GM19238 (cell line): ENCODE results near the gene NFIX.

Experiments
- DNase-seq: peaks from one replicate; pipeline ENCODE4 v3.0.0; 2011; ENCODE audit warnings: low spot score; ENCODE audit not compliant: insufficient read length

Gene NFIX

DNA sequence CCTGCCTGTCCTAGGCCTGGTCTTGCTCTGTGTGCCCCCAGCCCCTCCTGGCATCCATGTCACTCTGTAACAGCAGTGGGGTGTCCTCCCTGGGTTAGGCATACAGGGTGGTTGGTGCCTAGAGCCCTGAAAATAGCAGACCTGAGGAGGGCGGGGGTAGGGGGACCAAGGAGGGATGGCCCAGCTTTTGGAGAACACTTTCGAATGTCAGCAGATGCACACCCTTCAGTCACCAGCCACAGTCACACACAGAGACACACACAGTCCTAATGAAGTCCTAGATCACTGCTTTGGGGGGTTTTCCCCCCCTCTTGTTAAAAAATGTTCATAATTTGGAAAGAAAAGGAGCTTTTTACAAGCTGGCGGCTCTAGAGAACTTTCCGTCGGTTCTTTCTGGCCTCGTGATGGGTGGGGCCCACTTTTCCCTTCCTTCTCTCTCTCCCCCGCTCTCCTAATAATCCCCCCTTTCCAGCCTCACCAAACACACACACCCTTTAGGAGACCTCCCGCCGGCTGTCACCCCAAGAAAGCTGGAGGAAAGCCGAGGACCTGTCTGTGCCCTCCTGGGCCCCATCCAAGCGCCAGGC, 59.4 kb downstream of the NFIX start:
- DNase-seq = no peak

DNA sequence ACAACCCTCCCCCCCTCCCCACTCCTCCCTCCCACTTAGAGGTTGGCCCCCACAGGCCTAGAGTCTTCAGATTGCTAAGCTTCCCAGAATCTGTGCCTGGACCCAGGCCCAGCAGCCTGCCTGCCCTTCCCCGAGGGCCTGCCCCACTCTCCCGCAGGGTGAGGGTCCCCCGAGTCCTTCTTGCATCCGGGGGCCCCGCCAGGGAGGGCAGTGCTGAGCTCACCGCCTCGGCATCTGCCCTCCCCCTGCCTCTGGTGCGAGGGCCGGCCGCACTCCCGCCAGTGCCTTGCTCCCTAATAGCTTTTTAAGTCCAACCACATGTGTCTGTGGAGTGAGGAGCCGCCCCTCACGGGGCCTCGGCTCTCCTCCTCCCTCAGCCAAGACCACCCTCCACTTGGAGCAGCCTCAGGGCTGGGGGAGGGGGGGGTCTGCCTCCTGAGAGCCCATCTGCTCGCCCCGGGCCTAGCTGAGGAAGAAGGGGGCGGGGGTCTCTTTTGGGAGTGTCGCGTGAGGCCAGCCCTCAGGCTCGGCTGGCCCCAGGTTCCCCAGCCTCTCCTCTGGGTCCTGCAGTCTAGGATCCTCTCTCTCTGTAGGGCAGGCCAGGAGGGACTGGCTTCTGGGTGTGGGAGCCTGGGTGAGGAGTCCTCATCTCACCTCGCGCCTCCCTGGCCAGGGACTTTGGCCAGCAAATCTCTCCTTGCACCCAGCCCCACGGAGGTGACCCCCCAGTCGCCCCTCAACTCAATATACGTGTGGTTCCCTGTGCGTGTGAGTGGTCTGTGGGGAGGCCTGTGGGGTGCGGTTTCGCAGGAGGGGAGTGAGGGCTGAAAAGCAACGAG, 60.2 kb downstream of the NFIX start:
- DNase-seq = no peak

DNA sequence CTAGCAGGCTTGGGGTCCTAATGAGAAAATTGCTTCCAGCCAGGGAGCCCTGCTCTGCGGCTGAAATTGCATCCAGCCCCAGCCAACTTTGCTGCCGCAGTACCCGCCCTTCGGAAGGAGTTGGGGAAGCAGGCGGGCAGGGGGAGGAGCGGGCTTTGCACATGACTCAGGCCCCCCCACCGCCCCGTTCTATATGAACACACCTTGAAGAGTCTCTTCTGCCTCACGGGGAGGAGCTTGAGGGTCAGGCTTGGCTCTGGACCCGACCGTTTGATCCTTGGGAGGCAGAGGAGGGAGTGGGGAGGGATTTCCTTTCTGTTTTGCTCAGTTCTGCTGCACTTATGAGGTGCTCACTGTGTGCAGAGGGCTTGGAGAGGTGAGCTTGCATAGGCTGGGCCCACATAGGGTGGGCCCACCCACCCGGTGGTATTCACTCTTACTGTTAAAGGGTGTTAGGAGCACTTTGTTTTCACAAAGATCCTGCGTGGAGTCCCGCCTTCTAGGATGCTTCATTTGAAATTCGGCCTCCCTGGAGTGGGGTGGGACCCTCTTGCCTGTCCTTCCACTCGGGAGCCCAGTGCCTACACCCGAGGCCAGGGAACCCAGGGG, 60.9 kb downstream of the NFIX start:
- DNase-seq = no peak

DNA sequence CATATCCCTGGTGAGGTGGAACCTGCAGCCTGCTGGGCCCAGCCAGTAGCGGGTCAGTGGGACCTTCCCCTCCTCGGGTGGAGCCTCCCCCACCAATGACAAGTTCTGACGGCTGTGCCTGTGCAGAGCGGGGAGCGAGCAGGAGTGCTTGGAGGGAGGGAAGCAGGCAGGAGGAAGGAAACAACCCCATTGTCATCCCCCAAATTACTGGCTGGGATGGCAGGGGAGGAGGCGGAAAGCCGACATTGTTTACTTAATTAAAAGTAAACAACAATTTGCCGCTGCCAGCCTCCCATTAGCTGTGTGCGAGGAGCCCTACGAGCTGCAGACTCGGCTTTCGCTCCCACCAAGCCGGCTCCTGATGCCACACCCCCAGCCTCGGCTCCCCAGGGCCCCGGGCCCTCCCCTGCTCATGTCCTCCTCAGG, 61.9 kb downstream of the NFIX start:
- DNase-seq = no peak

DNA sequence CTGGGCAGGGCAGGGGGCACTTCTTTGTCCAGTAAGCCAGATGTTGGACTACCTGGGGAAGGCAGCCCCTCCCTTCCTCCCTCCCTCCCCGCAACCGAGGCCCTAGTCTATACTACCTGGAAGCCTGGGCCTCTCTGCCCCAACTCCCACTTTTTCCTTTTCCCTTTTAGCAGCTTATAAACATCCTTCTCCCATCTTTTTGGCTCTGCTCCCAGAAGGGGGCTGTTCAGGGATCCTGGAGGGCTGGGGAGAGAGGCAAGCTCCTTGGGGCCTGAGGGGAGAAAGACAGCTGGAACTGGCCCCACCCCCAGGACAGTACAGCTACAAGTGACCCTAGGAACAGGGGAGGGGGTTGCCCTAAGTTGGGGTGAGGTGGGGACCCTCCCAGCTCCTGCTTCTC, 62.5 kb downstream of the NFIX start:
- DNase-seq = no peak

DNA sequence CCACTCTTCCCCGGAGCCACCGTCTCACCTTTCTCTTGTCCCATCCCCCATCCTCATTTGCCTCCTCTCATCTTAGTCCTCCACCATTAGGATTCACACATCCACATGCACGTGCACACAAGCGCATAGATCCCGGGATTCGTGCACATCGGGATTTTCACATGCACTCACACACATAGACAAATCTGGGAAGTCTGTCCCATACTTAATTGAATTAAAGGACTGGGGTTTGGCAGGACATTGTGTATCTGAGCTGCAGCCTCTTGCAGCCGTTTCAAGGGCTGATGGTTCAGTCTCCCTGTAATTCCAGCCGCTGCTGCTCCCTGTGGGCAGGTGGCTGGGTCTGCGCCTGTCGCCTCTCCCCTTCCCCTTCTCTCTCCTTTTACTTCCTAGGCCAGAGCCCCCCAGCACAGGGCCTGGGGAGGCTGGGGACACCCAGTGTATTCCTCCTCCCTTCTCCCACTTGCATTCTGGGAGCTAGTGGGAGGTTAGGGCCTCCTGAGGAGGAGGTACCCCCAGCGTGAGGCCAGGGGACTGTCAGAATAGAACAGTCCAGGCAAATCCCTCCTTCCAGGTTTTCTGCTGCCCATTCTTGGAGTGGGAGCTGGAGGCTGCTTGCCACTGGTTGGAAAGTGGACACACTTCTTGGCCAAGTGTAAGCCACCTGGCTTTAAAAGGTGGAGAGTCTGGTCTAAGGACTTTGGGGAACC, 63.8 kb downstream of the NFIX start:
- no peak for DNase-seq

DNA sequence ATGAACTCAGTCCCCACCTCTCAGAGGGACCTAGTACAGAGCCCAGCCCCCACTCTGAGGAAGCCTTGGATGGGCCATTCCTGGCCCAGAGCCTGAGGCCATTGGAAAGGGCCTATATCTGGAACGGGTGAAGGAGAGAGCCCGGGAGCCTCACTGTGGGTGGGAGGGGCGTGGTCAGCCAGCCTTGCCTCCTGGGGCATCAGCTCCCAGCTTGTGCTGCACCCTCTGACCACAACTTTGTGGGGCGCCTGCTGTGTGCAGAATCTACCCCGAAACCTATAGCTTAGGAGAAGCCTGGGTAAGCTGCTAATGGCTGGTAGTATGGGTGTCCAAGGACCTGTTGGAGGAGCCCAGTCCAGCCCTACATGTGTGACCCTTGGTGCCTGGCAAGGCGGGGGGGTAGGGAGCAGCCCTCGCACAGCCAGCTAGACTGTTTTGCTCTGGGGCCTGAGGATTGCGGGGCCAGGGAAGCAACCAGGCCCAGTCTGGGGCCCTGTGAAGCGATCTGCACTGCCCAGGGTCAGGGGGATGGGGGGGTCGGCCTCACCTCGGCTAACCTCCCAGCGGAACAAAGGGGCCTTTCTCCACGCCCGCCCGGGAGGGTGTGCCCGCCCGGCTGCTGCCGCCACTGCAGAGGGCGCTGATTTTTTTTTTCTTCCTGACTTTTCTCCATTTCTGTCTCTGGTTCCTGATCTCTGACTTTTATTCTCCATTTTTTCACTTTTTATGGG, 65.1 kb downstream of the NFIX start:
- DNase-seq = no peak

DNA sequence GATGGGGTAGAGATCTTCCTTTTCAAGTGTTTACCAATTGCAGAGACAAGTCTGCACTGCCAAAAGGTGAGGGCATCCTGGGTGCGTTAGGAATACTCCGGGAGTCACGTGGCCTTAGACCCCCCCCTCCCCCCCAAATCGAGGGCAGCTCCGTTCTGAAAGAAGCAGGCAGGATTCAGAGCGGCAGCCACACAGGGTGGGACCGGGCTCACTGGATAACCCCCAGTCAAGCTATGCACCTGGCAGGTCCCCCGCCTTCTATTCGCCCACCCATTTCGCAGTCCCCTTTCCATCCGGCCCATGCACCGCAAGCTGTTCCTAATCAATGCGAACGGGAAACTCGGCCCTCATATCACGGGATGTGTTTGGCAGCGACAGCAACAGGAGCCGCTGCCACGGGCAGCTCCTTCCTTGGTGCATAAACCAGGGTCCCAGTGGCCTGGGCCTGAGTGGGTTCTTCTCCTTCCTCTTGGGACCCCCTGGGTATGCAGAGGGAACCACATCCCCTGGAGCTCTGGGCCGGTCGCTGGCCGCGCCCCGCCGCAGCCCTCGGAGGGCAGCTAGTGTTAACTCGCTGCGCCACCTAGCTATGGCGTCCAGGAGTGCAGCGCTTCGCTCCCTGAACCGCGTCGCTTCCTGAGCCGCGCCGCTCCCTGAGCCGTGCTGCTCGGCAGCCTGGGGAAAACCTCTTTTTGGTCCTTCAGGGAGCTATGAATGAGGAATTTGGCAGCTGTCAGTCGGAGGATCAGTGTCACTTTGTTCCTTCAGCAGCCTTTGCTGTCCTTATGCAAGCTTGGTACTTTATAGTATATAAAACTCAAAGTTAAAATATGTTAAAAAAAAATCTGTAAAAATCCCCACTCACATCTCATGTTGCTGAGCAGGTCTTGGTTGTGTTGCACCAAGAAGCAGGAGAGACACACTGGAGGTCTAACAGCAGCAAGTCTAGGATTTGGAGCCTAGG, 66.0 kb downstream of the NFIX start:
- DNase-seq = peak; percentile 88

DNA sequence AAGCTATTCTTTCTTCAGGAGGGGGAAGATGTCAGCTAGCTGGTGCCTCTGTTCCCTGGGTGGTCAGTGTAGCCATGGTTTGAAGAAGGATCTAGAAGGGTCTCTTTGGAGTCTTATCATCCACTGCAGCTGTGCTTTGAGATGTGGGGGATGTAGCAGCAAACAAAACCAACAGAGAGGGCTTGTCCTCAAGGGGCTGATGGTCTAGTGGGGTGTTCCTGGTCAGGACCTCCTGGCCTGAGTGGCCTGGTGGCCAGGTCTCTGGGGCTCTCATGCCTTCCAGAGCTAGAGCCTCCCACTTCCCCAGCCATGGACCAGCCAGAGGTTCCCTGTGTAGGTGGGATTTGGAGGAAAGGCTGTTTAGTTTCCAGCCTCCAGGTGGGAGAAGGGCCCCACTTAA, 67.0 kb downstream of the NFIX start:
- DNase-seq = no peak

DNA sequence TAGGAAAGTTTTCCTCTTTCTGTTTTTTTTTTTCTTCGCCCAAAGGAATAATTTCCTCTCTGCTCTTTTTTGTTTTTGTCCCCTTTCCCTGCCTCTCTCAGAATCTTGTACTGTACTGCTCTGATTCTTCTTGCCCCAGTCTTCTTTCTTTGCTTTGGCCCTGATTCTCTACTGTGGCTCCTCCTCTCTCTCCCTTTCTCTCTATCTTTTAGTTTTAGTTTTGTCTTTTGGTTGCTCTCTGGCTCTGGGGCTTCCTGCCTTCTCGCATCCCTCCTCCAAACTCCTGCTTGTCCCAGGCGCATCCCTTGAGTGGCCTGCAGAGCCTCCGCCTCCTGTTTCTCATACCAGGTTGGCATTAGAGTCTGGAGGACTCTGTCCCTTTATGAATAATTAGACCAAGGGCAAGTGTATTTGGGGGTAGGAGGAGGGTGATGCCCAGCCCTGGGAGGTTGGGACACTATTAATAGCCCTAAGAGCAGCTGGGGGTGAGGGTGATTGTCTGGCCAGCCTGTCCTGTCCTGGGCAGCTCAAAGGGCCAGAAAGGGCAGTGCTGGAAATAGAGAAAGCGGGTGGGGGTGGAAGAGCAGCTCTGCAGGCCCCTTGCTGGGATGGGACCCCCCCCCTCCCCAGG, 68.3 kb downstream of the NFIX start:
- DNase-seq = no peak

DNA sequence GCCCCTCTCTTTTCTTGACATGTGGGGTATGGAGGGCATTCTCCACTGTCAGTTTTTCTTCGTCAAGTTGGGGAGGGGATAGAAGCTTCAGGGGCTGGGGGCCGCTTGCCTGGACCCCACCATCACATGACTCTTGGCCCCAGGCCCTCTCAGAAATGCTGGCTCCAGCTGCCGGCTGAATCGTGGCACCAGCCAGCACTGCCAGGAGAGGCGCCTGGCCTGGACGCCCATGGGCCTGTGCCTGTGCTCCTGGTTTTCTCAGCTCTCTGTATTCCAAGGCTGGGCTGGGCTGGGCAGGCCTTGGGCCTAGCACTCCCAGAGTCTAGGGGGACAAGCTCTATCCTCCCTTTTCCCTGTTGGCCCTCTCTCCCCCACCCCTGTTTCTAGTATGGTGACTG, 68.8 kb downstream of the NFIX start:
- no peak for DNase-seq

DNA sequence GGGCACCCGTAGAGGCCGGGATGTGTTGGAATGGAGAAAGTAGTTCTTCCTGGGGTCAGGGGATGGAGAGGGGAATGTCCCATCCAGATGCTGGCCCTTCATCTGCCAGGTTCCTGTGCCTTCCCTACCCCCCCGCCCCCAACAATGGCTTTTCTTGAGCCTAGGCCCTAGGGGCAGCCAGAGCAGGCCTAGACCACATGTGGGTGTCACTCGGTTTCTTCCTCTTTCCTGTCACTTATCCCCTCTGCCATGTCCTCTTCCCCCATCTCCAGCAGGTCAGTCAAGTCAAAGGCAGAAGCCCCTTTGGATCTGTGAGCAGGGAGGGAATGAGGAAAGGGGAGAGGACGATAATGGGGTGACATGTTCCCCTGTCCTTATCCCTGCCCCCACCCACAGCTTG, 71.0 kb downstream of the NFIX start:
- DNase-seq = no peak

DNA sequence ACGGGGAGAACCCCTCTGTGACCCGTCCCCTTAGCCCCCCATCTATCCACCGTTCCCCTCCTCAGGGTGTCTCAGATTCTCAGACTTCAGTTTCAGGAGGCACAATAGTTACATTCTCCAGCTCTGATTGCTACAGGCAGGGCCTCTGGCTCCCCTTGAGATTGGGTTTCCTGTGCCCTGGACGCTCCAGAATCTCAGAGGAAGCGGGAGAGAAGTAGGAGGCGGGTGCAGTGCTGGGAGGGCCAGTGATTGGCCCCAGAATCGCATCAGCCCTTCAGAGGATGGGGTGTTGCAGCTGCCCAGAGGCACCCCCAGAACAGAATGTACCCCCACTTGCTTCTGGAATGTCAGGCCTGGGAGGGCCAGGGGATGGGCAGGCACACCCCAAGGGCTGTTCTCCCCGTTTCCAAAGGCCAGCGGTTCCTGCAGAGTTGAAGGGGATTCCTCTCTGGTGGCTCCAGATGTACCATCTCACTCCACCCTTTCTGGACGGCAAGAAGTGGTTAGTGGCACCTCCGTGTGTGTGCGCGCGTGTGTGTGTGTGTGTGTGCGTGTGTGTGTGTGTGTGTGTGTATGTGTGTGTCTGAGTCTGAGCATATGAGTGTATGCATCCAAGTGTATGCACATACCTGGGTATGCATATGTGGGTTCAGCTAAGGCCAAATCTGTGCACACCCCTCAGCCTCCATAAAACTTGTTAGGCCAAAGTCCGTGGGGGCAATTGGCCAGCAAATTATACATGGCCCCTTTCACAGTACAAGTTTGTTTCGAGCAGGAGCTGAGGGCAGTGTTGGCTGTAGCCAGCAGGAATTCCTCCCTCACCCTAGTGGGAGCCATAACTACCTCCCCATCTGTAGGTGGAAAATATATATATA, 71.9 kb downstream of the NFIX start:
- no peak for DNase-seq

DNA sequence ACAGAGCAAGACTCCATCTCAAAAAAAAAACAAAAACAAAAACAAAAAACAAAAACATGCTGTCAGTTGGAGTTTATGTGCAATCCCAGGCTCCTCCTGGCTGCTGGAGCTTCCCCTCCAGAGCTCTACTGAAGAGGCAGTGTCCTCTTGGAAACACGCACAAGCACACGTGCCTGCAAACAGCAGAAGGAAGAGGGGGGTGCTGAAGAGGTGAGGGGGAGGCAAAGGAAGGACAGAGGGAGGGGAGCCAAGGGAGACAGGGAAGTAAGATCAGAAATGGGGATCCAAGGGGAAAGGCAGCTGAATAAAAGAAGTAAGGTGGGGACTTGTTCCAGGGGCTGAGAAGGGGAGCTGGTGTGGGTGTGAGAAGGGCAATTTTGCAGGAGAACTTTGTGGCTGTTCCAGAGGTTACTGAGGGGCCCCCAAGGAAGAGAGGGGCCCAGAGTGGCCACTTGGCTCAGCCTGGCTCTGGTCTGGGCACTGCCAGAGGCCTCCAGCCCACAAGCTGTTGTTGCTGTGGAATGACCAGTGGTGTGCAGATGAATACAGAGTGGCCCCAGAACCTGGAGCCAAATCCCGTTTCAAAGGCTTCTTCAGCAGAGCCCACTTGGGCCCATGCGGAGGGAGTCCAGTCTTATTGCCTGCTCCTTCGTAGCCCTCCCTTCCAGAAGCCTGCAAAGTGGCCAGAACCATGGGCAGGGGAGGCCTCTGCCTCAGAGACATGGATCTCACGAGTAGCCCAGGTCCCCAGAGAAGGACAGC, 73.0 kb downstream of the NFIX start:
- DNase-seq = no peak

DNA sequence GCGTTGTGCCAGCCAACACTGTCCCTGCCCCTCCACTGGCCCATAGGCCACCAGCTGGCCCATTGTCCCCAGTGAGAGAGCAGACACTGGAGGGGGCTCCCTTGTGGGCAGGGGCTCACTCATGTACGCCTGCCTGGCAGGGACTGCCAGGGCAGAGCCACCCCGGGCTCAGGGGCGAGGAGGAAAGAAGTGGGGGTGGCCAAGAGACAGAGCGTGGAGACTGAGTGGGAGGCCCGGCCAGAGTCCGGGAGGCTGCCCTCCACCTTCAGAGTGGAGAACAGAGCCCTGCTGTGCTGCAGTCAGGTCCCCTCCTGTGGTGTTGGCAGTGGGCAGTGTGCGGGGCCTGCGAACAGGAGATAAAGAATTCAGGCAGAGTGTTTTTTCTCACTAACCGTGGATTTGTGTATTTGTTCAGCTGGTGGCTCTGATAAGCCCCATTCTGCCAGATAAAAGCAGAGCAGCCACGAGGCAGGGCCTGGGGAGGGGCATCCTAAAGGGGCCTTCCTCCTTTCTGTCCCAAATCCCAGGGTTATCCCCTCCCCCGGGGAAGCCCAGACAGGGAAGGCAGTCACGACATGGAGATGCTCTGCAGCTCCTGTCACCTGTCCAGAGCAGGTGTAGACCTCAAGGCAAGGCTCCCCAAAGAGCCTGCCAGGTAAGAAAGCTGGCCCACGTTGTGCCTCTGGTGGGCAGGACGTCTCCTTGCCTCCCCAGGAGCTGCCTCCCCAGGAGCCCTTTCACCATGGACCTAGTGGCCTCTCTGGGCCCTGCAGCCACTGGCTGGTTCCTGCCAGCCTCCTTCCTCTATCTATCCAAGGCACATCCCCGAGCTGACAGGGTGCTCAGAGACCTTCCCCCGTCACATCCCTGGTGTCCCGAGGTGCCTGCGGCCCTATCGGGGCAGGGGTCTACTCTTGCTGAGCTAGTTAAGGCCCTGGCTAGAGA, 74.4 kb downstream of the NFIX start:
- no peak for DNase-seq

DNA sequence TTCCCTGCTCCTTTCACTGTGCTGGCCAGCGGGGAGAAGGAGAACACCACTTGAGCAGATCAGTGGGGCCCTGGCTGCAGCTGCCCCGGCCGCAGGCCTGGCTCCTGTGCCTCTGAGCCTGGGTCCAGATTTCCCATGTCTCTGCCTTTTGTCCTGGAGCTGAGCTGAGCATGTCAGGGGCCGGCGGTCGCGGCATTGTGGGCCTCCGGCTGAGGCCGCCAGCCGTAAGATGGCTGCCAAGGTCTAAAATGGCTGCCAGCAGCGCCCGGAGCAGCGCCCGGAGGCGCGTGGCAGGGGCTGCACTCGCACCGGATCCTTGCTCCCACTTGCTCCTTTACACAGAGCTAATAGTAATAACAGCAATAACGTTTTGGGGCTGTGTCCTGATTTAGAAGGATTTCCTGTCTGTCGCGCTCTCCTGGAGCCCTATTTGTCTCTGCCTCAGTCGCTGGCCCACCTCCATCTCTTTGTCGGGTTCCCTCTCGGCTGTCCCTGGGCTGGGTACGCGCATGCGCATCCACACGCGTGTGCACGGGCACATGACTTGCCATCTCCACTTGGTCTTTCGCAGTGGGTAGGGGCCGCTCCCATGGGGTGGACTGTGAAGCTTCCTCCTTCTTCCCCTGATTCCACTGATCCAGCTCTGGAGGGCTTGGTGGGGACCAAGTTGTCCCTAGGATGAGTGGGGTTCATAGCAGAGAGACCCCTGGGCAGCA, 75.3 kb downstream of the NFIX start:
- DNase-seq = no peak
